Progenitor cell of endocrine pancreas (in vitro differentiated cells): ENCODE measurements around the gene MRAS. TPM values are rescaled to one million over a fixed set of nuclear protein-coding genes. Genes with fewer than 3 reads are reported as not detected.
A peak's percentile ranks its signal among the peaks of the same experiment; 100 is the strongest.

ENCODE experiments used
- DNase-seq: peaks from one replicate; pipeline ENCODE4 v3.0.0; 2021; ENCODE audit warnings: low spot score; ENCODE audit not compliant: unreplicated experiment
- H3K27ac Mint-ChIP-seq: 2 replicates; pipeline ENCODE4 v1.8.0; 2021; ENCODE audit warnings: mild to moderate bottlenecking, moderate library complexity, mixed read lengths
- H3K27me3 Mint-ChIP-seq: 2 replicates; pipeline ENCODE4 v1.8.0; 2021; ENCODE audit warnings: mixed read lengths
- H3K36me3 Mint-ChIP-seq: 2 replicates; pipeline ENCODE4 v1.8.0; 2022; ENCODE audit warnings: mixed read lengths; ENCODE audit not compliant: insufficient read depth
- H3K4me1 Mint-ChIP-seq: 2 replicates; pipeline ENCODE4 v1.8.0; 2021; ENCODE audit warnings: low read depth, mixed read lengths
- H3K4me3 Mint-ChIP-seq: 2 replicates; pipeline ENCODE4 v1.8.0; 2021; ENCODE audit warnings: low read depth, mild to moderate bottlenecking, moderate library complexity, mixed read lengths
- H3K9me3 Mint-ChIP-seq: 2 replicates; pipeline ENCODE4 v1.8.0; 2021; ENCODE audit warnings: low read depth, mixed read lengths
- total RNA-seq: library from RNA; stranded (reverse); gene quantifications from 2 replicates; pipeline ENCODE4 v1.2.1, GENCODE V29; 2021
- TF ChIP-seq, protein P1 (sequence below): fragments of 200-600 bp; sonication (generic); IDR thresholded peaks from one replicate; pipeline ENCODE4 v1.5.0; 2021; ENCODE audit warnings: antibody characterized with exemption, mild to moderate bottlenecking; ENCODE audit not compliant: unreplicated experiment

The MRAS gene
- total RNA-seq, 1 donor from 2014 or later, result 27.7 TPM

DNA sequence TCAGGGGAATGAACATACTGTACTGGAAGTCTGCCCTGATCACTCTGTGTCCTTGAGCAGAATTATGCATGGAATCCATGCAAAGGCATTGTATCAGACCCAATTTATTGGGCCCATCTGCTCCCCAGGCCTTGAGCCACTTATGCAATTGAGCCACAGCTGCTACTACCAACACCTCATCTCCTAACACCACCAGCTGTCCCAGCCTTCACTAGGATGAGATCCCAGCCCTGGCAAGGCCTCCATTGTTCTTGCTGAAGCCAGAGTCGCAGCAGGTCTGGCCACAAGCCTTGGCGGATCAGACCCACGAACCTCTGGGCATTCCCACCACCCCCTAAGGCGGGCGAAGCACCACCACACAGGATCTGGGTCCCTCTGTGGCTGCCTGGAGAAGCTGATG lies 9.6 kb upstream of the MRAS start:
- Mint-ChIP-seq H3K9me3 (peaks cover 3% of the 10 kb centered on the region), H3K27ac (no peak overlapping the region), H3K4me3 (no peak overlapping the region), H3K4me1 (peaks cover 17% of the 10 kb centered on the region), H3K36me3 (no peaks in the 10 kb centered on the region), H3K27me3 (peaks cover 6% of the 10 kb centered on the region)
- no peak for DNase-seq
- TF ChIP-seq, protein P1, sequence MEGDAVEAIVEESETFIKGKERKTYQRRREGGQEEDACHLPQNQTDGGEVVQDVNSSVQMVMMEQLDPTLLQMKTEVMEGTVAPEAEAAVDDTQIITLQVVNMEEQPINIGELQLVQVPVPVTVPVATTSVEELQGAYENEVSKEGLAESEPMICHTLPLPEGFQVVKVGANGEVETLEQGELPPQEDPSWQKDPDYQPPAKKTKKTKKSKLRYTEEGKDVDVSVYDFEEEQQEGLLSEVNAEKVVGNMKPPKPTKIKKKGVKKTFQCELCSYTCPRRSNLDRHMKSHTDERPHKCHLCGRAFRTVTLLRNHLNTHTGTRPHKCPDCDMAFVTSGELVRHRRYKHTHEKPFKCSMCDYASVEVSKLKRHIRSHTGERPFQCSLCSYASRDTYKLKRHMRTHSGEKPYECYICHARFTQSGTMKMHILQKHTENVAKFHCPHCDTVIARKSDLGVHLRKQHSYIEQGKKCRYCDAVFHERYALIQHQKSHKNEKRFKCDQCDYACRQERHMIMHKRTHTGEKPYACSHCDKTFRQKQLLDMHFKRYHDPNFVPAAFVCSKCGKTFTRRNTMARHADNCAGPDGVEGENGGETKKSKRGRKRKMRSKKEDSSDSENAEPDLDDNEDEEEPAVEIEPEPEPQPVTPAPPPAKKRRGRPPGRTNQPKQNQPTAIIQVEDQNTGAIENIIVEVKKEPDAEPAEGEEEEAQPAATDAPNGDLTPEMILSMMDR, result no peak

GRCh38 chr3:138340511-138340910 lies 7.9 kb upstream of the MRAS start:
- DNase-seq, result no peak
- TF ChIP-seq, protein P1, result no peak
- Mint-ChIP-seq H3K9me3 (peaks cover 3% of the 10 kb centered on the region), H3K4me3 (no peak overlapping the region), H3K27ac (no peak overlapping the region), H3K4me1 (peaks cover 7% of the 10 kb centered on the region), H3K36me3 (no peaks in the 10 kb centered on the region), H3K27me3 (peaks cover 6% of the 10 kb centered on the region)

GRCh38 chr3:138344754-138345153 lies 3.6 kb upstream of the MRAS start:
- TF ChIP-seq, protein P1, result no peak
- DNase-seq, result no peak
- no peaks in the 10 kb centered on the region for H3K36me3 Mint-ChIP-seq
- no peak overlapping the region for H3K4me3 Mint-ChIP-seq
- H3K27me3 Mint-ChIP-seq, result peaks cover 5% of the 10 kb centered on the region
- H3K27ac Mint-ChIP-seq, result no peak overlapping the region
- peaks cover 3% of the 10 kb centered on the region for H3K9me3 Mint-ChIP-seq
- H3K4me1 Mint-ChIP-seq, result peaks cover 14% of the 10 kb centered on the region

DNA sequence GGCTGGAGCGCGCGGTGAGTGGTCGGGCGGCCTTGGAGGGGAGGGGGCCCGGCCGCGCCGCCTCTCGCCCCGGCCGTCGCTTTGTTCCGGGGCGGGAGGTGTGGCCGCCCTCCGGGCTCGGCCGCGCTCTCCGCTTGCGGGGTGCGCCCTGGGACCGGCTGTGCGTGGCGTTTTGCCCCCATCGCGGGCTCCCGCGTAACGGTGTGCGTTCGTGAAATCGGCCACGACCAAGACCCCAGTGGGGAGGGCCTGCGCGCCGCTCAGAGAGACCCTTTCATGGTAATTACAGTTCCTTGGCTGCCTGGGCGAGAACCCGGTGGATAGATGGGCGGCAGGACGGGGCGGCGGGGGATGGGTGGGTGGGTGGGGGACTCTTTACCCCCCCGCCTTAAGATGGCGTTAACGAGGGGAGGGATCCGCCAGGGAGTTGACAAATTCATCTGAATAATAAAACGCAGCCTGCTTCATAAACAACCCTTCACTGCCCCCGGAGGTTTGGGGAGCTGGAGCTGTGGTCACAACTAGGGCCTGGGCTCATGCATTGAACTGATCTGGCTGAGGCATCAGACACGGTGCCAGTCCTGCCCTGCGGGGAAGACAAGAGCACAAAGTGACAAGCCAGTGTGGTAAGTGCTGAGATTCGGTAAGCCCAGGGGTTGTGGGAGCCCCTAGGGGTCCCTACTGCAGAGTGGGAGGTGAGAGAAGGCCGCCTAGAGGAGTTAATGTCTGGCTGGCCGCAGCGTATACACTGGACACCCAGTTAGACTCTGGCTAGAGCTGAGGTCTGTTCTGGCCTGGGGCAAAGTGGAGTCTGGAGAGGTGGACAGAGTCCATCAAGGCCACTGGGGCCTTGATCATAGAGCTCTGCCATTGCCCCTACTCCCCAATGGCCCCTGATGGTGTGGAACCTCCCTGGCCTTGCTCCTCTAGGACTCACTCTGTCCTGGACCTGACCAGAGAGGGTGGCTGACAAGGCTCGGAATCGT lies 668 bp downstream of the MRAS start:
- Mint-ChIP-seq H3K36me3 (peaks cover 1% of the 10 kb centered on the region), H3K9me3 (no peaks in the 10 kb centered on the region), H3K4me1 (peaks cover 7% of the 10 kb centered on the region), H3K27me3 (peaks cover 5% of the 10 kb centered on the region), H3K4me3 (peak overlapping the region; percentile 82), H3K27ac (peak overlapping the region; percentile 91)
- no peak for DNase-seq
- TF ChIP-seq, protein P1, result no peak

DNA sequence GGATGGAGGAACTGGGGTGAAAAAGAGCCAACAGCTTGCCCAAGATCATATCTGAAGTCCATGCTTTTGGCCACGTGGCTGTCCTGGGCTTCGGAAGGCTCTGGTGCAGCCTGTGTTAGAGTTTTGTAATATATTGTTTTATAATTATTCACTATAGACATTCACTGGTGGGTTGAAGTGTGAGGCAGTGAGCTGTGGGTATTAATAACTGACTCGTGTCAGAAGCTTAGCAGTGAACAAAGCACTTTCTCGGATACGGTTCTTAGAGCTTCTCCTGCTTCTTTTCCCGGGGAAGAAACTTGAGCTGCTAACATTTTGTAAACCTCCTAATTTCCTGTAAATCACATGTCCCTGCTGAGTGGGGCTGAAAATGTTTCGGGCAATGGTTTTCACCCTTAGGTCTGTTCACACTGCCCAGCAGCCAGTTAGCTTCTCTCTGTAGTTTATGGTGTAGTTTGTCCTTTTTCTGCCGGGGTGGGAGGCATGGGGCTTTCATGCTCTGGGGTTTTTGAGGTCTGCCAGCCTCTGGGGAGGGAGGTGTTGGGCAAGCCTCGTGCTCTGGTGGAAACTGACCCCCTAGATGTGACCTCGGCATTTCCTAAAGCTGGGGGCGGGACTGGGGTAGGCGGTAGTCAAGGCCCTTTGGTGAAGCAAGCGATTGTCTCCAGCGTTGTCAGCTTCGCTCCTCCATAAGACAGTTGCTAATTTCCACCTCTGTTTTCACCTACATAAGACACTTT lies 1.7 kb downstream of the MRAS start:
- no peak for DNase-seq
- Mint-ChIP-seq H3K27me3 (peaks cover 5% of the 10 kb centered on the region), H3K4me1 (peaks cover 7% of the 10 kb centered on the region), H3K36me3 (peaks cover 1% of the 10 kb centered on the region), H3K4me3 (peak overlapping the region; percentile 82), H3K9me3 (no peaks in the 10 kb centered on the region), H3K27ac (no peak overlapping the region)
- TF ChIP-seq, protein P1, result no peak
